Liver (tissue), 9 donors: Measurements from ENCODE around the gene CMIP. TPM values are rescaled to one million over a fixed set of nuclear protein-coding genes. Genes with fewer than 3 reads are reported as not detected.

Experiments used
- DNase-seq: peaks from one replicate; pipeline ENCODE4 v3.0.0-alpha.2; 2017; ENCODE audit warnings: low spot score
- H3K27ac ChIP-seq, 2 donors: one replicate each; pipeline ENCODE4 v1.7.0; 2013; ENCODE audit warnings: inconsistent platforms in 2 of 2, low read length in 2 of 2, control low read depth in 1 of 2, low read depth in 1 of 2, mild to moderate bottlenecking in 1 of 2
- H3K27me3 ChIP-seq, 4 donors: one replicate each; pipeline versions ENCODE4 v1.6.1 to v1.7.0; 2013; ENCODE audit warnings: low read length in 3 of 4, inconsistent platforms in 1 of 4, mild to moderate bottlenecking in 1 of 4, moderate library complexity in 1 of 4; ENCODE audit not compliant: control insufficient read depth in 4 of 4, insufficient read depth in 4 of 4
- H3K36me3 ChIP-seq, 4 donors: one replicate each; pipeline versions ENCODE4 v1.6.1 to v1.7.0; 2013; ENCODE audit warnings: low read length in 3 of 4, mild to moderate bottlenecking in 3 of 4, low read depth in 1 of 4, moderate library complexity in 1 of 4; ENCODE audit not compliant: control insufficient read depth in 4 of 4, insufficient read depth in 3 of 4
- H3K4me1 ChIP-seq, 4 donors: one replicate each; pipeline versions ENCODE4 v1.6.1 to v1.7.0; 2013; ENCODE audit warnings: low read length in 3 of 4, mild to moderate bottlenecking in 3 of 4, moderate library complexity in 1 of 4; ENCODE audit not compliant: control insufficient read depth in 4 of 4, insufficient read depth in 4 of 4
- H3K4me3 ChIP-seq, 3 donors: one replicate each; pipeline versions ENCODE4 v1.6.1 to v1.7.0; 2013; ENCODE audit warnings: low read length in 3 of 3, control low read depth in 1 of 3, low read depth in 1 of 3, mild to moderate bottlenecking in 1 of 3
- H3K9ac ChIP-seq, 2 donors: one replicate each; pipeline ENCODE4 v1.7.0; 2013; ENCODE audit warnings: low read length in 2 of 2, mild to moderate bottlenecking in 2 of 2, moderate library complexity in 2 of 2, control low read depth in 1 of 2, low read depth in 1 of 2
- H3K9me3 ChIP-seq, 4 donors: one replicate each; pipeline versions ENCODE4 v1.6.1 to v1.7.0; 2013; ENCODE audit warnings: low read length in 3 of 4; ENCODE audit not compliant: control insufficient read depth in 4 of 4
- EGR1 ChIP-seq, 2 donors: IDR thresholded peaks; 2 replicates each; pipeline ENCODE4 v1.6.1; 2016 to 2018; ENCODE audit warnings: antibody characterized with exemption in 2 of 2, low read depth in 2 of 2
- FOXA1 ChIP-seq: IDR thresholded peaks from 2 replicates; pipeline ENCODE4 v1.6.1; 2016; ENCODE audit warnings: antibody characterized with exemption
- FOXA2 ChIP-seq: IDR thresholded peaks from 2 replicates; pipeline ENCODE4 v1.6.1; 2016; ENCODE audit warnings: antibody characterized with exemption
- GABPA ChIP-seq, 2 donors: IDR thresholded peaks in 1 of 2; conservative IDR thresholded peaks in 1 of 2; 2 replicates each; pipeline ENCODE4 v1.6.1; 2016; ENCODE audit warnings: antibody characterized with exemption in 2 of 2, mild to moderate bottlenecking in 1 of 2, moderate library complexity in 1 of 2
- HNF4A ChIP-seq, 2 donors: conservative IDR thresholded peaks; 2 replicates each; pipeline ENCODE4 v1.6.1; 2016; ENCODE audit warnings: antibody characterized with exemption in 2 of 2, mild to moderate bottlenecking in 2 of 2
- HNF4G ChIP-seq: IDR thresholded peaks from 2 replicates; pipeline ENCODE4 v1.6.1; 2016; ENCODE audit warnings: antibody characterized with exemption
- JUND ChIP-seq, 2 donors: IDR thresholded peaks; 2 replicates each; pipeline ENCODE4 v1.6.1; 2016; ENCODE audit warnings: antibody characterized with exemption in 2 of 2
- NR2F2 ChIP-seq: IDR thresholded peaks from 2 replicates; pipeline ENCODE4 v1.6.1; 2016; ENCODE audit warnings: antibody characterized with exemption
- RAD21 ChIP-seq, 2 donors: IDR thresholded peaks; 2 replicates each; pipeline ENCODE4 v1.6.1; 2016; ENCODE audit warnings: antibody characterized with exemption in 2 of 2, mild to moderate bottlenecking in 2 of 2
- RXRA ChIP-seq, 2 donors: IDR thresholded peaks; 2 replicates each; pipeline ENCODE4 v1.6.1; 2017 to 2018; ENCODE audit warnings: antibody characterized with exemption in 2 of 2, mild to moderate bottlenecking in 1 of 2
- SP1 ChIP-seq: IDR thresholded peaks from 2 replicates; pipeline ENCODE4 v1.6.1; 2018; ENCODE audit warnings: antibody characterized with exemption, mild to moderate bottlenecking
- TAF1 ChIP-seq: conservative IDR thresholded peaks from 2 replicates; pipeline ENCODE4 v1.6.1; 2016; ENCODE audit warnings: antibody characterized with exemption, mild to moderate bottlenecking
- YY1 ChIP-seq: IDR thresholded peaks from 2 replicates; pipeline ENCODE4 v1.6.1; 2016; ENCODE audit warnings: antibody characterized with exemption, mild to moderate bottlenecking
- WGBS: extraction: QIAGEN DNeasy Blood & Tissue Kit; methylation state at CpG from one replicate; pipeline ENCODE4 v1.1.7; 2013; 5-methylcytosine and 5-hydroxymethylcytosine counted together
- polyA plus RNA-seq, 2 donors: library from polyadenylated mRNA; stranded (reverse) in 1 of 2; unstranded in 1 of 2; fragments of 200-250 nt in 1 of 2; fragments of >200 nt in 1 of 2; fragmentation: Nextera tagmentation in 1 of 2; extraction: Ambion mirVana in 1 of 2; gene quantifications; one replicate each; pipeline versions ENCODE4 v1.2.1 to v1.2.3, GENCODE V29; 2013 to 2015
- total RNA-seq, 2 donors: library from RNA; depleted of rRNA; stranded (reverse); fragments of >200 nt; gene quantifications; one replicate each; pipeline ENCODE4 v1.2.3, GENCODE V29; 2014
- TF ChIP-seq, protein P1 (sequence below): IDR thresholded peaks from 2 replicates; pipeline ENCODE4 v1.6.1; 2016; ENCODE audit warnings: antibody characterized with exemption
- TF ChIP-seq, protein P2 (sequence below): IDR thresholded peaks from 2 replicates; pipeline ENCODE4 v1.6.1; 2016; ENCODE audit warnings: antibody characterized with exemption
- TF ChIP-seq, protein P3 (sequence below): fragments of 150-350 bp; IDR thresholded peaks from 2 replicates; pipeline ENCODE4 v1.5.1; 2017; ENCODE audit warnings: improper control_type of control experiment, low read depth, low read length; ENCODE audit not compliant: missing input control
- TF ChIP-seq, protein P4 (sequence below): IDR thresholded peaks from 2 replicates; pipeline ENCODE4 v1.6.1; 2016; ENCODE audit warnings: antibody characterized with exemption, mild to moderate bottlenecking
- donor health status: healthy.
- donor health status: healthy.
- donor health status: healthy.
- donor health status: healthy.
- donor health status: healthy.

Gene CMIP
- total and polyA plus RNA-seq, 4 donors, result 1.7 to 15.6 (median 10.1) TPM

DNA sequence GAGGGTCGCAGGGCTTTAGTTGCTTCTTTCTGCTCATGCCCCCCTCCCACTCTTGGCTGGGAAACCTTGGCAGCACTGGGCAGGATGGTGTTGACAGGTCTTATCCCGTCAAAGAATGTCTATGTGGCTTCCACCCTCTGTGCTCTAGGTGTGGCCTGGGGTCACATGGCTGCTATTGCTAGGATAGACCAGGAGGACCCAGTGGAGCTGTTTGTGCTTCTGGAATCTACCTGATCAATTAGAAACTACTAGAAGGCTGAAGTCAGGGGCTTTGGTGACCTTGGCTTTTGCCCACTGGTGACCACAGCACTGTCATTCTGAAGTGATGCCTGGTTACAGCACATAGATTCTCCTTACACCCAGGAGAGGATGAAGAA lies 105.8 kb downstream of the CMIP start:
- 60% methylated on average over 2 of the region's 2 CpGs for WGBS
- H3K9ac ChIP-seq, result no peak overlapping the region
- peaks cover 32 to 80% (median 65%) of the 10 kb centered on the region in 4 donors for H3K4me1 ChIP-seq
- H3K4me3 ChIP-seq, result no peak overlapping the region
- peak overlapping the region; percentile 83 to 86 for H3K27ac ChIP-seq
- no peak for DNase-seq
- H3K36me3 ChIP-seq, result no peaks in the 10 kb centered on the region
- H3K9me3 ChIP-seq, result no peaks in the 10 kb centered on the region
- no peak for TF ChIP-seq EGR1 (IDR thresholded peaks at IDR 0.05; ENCODE audit: low read depth in 2 of 2)
- TF ChIP-seq, protein P1, sequence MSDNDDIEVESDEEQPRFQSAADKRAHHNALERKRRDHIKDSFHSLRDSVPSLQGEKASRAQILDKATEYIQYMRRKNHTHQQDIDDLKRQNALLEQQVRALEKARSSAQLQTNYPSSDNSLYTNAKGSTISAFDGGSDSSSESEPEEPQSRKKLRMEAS, result no peak
- no peaks in the 10 kb centered on the region for H3K27me3 ChIP-seq

DNA sequence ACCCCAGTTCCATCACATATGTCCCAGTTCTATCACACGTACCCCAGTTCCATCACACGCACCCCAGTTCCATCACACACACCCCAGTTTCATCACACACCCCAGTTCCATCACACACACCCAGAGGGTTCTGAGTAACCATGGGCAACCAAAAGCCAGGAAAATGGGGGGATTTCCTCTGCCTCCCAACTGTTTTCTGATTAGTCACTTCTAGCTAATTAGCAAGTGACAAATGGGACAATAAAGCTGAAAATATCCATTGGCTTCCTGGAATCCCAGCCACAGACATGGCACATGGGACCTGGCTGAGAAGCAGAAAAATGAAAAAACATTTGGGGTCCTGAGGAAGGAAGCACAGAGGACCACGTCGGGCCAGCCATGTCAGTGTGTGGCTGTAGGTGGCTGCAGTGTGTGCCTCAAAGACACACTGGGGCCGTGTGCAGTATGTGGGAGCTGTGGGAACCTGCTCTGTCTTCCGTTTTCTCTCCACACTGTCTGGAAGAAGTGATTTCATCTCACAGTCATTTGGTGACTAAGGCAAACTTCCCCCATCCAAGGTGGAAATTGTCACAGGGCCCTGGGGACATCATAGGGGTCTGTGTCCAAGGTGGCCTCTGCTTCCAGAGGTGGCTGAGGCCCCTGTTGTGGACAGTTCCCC lies 106.7 kb downstream of the CMIP start:
- Histone ChIP-seq H3K27me3 (no peaks in the 10 kb centered on the region), H3K36me3 (no peaks in the 10 kb centered on the region), H3K9ac (no peak overlapping the region), H3K4me3 (no peak overlapping the region), H3K4me1 (peaks cover 32 to 77% (median 61%) of the 10 kb centered on the region in 4 donors), H3K27ac (peak overlapping the region; percentile 68 to 83), H3K9me3 (no peaks in the 10 kb centered on the region)
- 86% methylated on average over 6 of the region's 6 CpGs for WGBS
- TF ChIP-seq TAF1 (no peak), YY1 (no peak)
- no peak for DNase-seq

DNA sequence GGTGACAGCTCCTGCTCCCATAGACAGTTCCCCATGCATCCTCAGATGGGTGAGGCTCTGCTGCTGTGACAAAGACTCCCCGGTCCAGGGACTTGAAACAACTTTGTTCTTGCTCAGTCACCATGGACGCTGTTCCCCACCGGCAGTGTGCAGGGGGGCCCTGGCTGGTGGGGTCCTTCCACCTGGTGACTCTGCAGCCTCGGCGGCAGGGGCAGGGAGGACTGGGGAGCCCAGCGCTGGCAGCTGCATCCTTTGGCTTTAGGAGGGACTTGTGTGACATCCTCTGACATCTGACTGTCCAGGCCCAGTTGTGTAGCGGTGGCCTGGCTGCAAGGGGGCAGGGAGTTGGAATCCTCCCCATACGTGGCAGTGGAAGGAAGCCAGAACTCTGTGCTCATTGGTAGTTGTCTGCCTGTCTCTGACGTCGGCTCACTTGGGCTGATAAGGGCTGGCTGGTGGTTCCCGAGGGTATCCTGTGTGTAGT lies 107.3 kb downstream of the CMIP start:
- TF ChIP-seq YY1 (no peak), NR2F2 (peak; percentile 40), FOXA2 (no peak), GABPA (IDR thresholded peaks at IDR 0.05 in 1 of 2, conservative IDR thresholded peaks at IDR 0.05 in 1 of 2) (no peak), TAF1 (no peak), FOXA1 (no peak), EGR1 (IDR thresholded peaks at IDR 0.05; ENCODE audit: low read depth in 2 of 2) (no peak), HNF4G (no peak), RAD21 (IDR thresholded peaks at IDR 0.05) (peak in 1 of 2 donors; percentile 27), RXRA (IDR thresholded peaks at IDR 0.05) (peak in 1 of 2 donors; percentile 56), HNF4A (conservative IDR thresholded peaks at IDR 0.05) (peak; percentile 23 to 64), JUND (IDR thresholded peaks at IDR 0.05) (no peak), SP1 (peak; percentile 40)
- TF ChIP-seq, protein P2, sequence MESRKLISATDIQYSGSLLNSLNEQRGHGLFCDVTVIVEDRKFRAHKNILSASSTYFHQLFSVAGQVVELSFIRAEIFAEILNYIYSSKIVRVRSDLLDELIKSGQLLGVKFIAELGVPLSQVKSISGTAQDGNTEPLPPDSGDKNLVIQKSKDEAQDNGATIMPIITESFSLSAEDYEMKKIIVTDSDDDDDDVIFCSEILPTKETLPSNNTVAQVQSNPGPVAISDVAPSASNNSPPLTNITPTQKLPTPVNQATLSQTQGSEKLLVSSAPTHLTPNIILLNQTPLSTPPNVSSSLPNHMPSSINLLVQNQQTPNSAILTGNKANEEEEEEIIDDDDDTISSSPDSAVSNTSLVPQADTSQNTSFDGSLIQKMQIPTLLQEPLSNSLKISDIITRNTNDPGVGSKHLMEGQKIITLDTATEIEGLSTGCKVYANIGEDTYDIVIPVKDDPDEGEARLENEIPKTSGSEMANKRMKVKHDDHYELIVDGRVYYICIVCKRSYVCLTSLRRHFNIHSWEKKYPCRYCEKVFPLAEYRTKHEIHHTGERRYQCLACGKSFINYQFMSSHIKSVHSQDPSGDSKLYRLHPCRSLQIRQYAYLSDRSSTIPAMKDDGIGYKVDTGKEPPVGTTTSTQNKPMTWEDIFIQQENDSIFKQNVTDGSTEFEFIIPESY, result no peak
- TF ChIP-seq, protein P3, sequence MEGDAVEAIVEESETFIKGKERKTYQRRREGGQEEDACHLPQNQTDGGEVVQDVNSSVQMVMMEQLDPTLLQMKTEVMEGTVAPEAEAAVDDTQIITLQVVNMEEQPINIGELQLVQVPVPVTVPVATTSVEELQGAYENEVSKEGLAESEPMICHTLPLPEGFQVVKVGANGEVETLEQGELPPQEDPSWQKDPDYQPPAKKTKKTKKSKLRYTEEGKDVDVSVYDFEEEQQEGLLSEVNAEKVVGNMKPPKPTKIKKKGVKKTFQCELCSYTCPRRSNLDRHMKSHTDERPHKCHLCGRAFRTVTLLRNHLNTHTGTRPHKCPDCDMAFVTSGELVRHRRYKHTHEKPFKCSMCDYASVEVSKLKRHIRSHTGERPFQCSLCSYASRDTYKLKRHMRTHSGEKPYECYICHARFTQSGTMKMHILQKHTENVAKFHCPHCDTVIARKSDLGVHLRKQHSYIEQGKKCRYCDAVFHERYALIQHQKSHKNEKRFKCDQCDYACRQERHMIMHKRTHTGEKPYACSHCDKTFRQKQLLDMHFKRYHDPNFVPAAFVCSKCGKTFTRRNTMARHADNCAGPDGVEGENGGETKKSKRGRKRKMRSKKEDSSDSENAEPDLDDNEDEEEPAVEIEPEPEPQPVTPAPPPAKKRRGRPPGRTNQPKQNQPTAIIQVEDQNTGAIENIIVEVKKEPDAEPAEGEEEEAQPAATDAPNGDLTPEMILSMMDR, result no peak
- TF ChIP-seq, protein P4, sequence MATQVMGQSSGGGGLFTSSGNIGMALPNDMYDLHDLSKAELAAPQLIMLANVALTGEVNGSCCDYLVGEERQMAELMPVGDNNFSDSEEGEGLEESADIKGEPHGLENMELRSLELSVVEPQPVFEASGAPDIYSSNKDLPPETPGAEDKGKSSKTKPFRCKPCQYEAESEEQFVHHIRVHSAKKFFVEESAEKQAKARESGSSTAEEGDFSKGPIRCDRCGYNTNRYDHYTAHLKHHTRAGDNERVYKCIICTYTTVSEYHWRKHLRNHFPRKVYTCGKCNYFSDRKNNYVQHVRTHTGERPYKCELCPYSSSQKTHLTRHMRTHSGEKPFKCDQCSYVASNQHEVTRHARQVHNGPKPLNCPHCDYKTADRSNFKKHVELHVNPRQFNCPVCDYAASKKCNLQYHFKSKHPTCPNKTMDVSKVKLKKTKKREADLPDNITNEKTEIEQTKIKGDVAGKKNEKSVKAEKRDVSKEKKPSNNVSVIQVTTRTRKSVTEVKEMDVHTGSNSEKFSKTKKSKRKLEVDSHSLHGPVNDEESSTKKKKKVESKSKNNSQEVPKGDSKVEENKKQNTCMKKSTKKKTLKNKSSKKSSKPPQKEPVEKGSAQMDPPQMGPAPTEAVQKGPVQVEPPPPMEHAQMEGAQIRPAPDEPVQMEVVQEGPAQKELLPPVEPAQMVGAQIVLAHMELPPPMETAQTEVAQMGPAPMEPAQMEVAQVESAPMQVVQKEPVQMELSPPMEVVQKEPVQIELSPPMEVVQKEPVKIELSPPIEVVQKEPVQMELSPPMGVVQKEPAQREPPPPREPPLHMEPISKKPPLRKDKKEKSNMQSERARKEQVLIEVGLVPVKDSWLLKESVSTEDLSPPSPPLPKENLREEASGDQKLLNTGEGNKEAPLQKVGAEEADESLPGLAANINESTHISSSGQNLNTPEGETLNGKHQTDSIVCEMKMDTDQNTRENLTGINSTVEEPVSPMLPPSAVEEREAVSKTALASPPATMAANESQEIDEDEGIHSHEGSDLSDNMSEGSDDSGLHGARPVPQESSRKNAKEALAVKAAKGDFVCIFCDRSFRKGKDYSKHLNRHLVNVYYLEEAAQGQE, result no peak
- no peak for DNase-seq
- peak overlapping the region; percentile 68 to 83 for H3K27ac ChIP-seq
- H3K4me3 ChIP-seq, result no peak overlapping the region
- H3K4me1 ChIP-seq, result peaks cover 32 to 77% (median 61%) of the 10 kb centered on the region in 4 donors
- no peaks in the 10 kb centered on the region for H3K9me3 ChIP-seq
- no peaks in the 10 kb centered on the region for H3K27me3 ChIP-seq
- no peaks in the 10 kb centered on the region for H3K36me3 ChIP-seq
- 57% methylated on average over 11 of the region's 11 CpGs for WGBS
- no peak overlapping the region for H3K9ac ChIP-seq
